Hepatic stellate cell (primary cell): ENCODE results near the gene ZNF45.
"Not testable (repeated sequence)": the region's sequence is repeated elsewhere in the genome, so short reads cannot be mapped to it uniquely, and the experiment has no call there.

Source experiments
- DNase-seq: peaks from one replicate; pipeline ENCODE4 v3.0.0; 2011; ENCODE audit warnings: low spot score

ZNF45 gene

DNA sequence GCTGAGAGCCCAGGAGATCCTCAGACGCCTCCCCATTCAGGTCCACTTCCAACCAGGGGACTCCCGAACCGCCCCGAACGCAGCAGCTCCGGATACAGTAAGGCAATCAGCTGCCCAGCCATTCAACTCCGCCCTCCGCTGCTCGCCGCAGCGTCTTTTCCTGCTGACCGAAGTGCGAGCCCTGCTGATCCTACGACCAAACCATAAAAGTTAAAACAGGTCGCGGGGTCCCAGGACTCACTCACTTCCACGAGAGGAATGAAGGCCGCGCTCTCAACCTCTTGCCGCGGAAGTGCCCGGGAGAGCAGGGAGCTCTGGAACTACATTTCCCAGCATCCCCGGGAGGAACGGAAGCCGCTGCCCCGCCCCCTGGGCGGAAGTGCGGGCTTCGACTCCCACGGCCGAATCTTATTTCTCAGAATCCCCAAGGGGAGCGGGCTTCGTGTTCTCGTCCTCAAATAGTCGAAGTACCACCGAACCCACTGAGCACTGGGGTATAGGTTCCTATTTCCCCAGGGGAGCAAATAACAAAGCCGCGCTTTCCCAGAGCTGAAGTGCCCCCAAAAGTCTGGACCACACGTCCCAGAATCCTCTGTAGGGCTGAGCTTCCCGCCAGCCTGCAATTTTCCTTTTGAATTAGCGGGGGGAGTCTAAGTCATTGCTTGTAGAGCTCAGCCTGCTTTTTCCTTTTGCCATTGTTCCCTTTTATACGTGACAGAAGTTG lies at the start of gene ZNF45:
Gene ZNF45, minus strand, starts transcription at position 298 of the 724 bp plus-strand sequence. CDS start 13,097 bp downstream, outside the sequence.
- peak; percentile 88 for DNase-seq

DNA sequence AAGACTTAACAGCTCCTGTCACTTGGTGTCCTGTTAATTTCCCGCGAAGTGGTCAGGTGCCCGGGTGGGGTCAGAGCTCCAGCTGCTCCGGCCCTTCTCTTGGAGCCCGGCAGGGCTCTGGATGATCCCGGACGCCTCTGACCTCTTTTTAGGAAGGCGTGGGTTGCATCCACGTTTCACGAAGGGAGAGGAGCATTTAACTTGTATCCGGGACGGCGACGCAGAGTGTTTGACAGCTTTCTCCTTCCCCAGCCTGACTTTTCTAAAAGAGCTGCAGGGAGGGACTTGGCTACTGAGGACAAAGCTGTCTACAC lies 49.6 kb upstream of the ZNF45 start:
- no peak for DNase-seq

DNA sequence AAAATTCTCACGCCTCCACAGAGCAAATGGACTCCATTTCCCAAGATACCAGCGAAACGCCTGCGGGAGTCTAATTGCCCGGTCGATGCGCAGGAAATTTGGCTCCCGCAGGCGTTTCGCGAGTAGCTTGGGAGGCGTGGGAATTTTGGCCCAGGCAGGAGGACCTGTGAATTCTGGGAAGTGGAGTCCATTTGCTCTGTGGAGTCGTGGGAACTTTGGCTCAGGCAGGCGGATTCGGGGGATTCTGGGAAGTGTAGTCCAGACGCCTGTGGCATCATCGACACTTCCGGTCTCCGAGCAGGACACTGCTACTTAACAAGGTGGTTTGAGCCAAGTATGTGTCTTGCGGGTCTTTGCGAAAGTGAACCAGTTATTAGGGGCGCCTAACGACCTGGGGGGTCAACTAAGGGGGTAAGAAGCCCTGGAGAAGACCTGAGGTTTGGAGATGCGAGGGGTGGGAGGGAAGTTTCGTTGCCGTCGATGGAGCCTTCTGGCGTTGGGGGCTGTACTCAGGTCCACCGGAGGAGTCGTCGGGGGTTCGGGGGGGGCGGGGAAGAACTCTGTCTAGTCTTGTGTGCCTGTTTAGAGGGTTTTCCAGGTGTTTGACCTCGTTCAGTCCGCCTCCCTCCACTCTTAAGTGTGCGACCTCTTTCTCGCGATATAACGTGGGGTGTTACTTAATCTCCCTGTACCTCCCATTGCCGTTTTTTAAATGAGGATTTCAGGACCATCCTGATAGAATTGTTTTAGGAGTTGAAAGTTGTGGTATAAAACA lies 49.0 kb upstream of the ZNF45 start, which contains the start of gene ZNF155:
Gene ZNF155, plus strand, starts transcription at position 277 of the 775 bp plus-strand sequence. CDS start 4,356 bp downstream, outside the sequence.
- peak; percentile 85 for DNase-seq

DNA sequence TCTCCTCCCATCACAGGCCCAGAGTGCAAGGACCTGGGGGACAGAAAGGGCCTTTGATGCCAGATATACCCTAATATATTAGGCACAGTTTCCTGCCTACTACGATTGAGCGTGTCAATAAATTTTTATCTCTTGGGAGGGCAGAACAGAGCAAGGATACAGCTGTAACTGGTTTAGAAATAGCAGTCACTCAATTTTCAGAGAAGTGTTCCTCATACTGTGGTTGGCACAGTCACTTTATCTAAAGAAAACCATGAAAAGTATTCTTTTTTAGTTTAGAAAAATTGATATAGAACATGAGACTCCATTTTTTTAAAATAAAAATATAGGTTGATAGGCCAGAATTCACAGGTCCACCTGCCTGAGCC lies 48.4 kb upstream of the ZNF45 start:
- DNase-seq, result no peak

DNA sequence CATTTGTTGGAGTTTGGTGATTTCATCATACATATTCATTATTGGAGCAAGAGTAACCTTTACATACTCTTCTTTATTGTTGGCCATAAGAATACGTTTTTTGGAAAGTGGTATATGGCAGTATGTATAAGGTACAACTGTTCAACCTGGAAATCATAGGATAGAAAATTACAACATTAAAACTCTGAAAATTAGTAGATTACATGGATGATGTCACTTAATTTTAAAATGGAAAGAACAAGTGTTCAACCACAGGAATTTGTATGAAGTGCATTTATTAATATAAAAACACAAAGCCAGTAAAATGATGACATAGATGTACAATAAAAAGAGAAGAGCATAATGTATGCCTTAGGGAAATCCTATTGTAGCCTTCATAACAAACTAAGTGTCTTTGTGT lies 41.6 kb upstream of the ZNF45 start:
- no peak for DNase-seq

DNA sequence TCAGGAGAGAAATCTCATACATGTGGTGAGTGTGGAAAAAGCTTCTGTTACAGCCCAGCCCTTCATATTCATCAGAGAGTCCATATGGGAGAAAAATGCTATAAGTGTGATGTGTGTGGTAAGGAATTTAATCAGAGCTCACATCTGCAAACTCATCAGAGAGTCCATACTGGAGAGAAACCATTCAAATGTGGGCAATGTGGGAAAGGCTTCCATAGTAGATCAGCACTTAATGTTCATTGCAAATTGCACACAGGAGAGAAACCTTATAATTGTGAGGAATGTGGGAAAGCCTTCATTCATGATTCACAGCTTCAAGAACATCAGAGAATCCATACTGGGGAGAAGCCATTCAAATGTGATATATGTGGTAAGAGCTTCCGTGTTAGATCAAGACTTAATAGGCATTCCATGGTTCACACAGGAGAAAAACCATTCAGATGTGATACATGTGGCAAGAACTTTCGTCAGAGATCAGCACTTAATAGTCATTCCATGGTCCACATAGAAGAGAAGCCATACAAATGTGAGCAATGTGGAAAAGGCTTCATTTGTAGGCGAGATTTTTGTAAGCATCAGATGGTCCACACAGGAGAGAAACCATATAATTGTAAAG lies 31.1 kb upstream of the ZNF45 start:
- no peak for DNase-seq

DNA sequence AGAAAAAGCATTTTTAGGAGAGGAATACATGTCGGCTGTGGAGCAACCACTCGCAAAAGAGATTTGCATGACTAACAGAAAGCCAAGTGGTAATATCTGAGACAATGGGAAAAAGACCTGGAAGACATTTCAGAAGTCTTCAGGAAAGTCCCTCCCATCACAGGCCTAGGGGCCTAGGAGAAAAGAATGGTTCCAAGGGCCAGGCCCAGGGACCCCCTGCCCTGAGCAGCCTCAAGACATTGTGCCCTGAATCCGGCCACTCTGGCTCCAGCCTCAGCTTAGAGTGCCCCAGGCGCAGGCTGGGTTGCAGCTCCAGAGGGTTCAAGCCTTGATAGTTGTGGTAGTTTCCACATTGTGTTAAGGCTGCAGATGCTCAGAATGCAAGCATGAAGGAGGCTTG lies 25.3 kb upstream of the ZNF45 start:
- no peak for DNase-seq

DNA sequence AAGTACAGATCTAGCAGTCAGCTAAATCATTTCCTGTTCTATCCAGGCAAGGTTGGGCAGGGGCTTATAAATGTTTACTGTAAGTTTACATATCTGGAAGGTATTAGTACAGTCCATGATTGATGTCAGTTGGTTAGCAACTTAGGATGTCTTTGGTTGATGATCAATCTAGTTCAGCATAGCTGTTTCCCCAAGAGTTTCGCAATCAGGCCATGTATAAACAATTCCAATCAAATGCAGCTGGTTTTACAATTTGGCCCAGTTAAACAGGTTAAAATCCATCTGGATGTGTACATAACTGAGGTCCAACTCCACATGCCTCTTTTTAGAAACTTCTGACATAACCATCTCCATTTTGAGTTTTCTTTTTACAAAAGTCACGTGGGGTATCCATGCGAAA lies 22.8 kb upstream of the ZNF45 start:
- DNase-seq, result no peak

DNA sequence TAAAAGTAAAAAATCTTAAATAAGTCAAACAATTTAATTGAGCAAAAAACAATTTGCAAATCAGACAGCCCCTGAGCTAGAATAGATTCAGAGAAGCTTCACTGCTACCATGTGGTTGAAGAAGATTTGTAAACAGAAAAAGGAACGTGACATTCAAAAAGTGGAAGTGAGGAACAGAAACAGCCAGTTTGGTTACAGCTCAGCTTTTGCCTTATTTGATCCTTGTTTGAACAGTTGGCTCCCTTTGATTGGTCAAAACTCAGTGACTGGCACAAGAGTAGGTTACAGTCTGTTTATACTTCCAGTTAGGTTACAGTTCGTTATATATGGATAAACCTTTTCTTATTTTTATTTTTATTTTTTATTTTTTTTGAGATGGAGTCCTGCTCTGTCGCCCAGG lies 21.7 kb upstream of the ZNF45 start:
- no peak for DNase-seq

DNA sequence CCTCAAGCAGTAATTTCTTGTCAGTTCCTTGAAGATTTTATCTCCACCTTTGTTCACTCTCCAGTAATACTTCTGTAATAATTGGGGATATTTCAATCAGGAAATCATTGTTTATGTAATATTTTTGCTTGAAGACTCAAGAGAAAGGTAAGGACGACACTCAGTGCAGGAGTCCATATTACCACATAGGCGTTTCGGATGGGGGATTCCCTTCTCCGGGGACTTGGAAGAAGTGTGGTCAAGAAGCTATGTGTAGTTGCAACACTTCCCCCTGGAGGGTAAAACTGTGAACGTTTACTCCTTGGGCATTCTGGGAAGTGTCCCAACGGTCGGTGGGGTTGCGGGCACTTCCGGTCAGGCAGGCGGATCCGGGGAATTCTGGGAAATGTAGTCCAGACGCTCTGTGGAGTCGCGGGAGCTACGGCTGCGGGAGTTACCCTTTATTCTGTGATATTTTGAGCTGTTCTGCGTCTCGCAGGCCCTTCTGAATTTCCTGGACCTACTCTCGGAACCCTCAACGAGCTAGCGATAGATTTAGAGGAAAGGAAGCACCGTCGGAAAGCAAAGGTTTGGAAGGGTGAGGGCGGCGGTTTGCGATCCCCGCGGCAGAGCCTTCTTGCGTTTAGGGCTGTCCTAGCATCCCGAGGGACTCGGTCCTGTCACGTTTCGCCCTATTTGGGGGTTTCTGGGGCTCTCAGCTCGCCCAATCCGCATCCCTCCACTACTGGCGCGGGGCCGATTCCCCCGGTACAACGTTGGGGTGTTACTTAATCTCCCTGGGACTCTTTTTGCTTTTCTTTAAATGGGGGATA lies 16.0 kb upstream of the ZNF45 start, which contains the start of gene ZNF221:
Gene ZNF221, plus strand, starts transcription at position 395 of the 812 bp plus-strand sequence. CDS start 11,499 bp downstream, outside the sequence.
- DNase-seq, result peak; percentile 91

DNA sequence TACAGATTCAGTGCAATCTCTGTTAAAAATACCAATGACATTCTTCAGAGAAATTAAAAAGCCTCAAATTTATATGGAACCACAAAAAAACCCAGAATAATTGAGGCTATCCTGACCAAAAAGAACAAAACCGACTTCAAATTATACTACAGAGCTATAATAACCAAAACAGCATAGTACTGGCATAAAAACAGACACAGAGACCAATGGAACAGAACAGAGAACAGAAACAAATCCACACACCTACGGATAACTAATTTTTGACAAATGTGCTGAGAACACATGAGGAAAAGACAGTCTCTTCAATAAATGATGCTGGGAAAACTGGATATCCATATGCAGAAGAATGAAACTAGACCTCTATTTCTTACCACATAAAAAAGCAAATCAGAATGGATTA lies 14.7 kb upstream of the ZNF45 start:
- not testable (repeated sequence) for DNase-seq

DNA sequence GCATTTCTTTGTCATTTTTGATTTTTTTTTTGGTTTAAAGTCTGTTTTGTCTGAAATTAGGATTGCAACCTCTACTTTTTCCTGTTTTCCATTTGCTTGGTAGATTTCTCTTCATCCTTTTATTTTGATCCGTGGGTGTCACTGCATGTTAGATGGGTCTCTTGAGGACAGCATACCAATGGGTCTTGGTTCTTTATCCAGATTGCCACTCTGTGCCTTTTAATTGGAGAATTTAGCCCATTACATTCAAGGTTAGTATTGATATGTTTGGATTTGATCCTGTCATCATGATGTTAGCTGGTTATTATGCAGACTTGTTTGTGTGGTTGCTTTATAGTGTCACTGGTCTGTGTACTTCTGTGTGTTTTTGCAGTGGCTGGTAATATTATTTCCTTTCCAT lies 12.3 kb upstream of the ZNF45 start:
- not testable (repeated sequence) for DNase-seq

DNA sequence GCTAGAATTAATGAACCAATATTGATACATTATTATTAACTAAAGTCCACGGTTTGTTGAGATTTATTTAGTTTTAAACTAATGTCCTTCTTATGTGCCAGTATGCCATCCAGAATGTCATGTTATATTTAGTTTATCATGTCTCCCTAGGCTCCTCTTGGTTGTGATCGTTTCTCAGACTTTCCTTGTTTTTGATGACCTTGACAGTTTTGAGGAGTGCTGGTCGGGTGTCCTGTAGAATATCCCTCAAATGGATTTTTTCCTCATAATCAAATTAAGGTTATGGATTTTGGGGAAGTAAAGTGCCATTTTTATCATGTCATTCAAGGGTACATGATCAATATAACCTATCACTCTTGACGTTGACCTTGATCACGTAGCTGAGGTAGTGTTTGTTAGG lies 6.1 kb upstream of the ZNF45 start:
- DNase-seq, result no peak

DNA sequence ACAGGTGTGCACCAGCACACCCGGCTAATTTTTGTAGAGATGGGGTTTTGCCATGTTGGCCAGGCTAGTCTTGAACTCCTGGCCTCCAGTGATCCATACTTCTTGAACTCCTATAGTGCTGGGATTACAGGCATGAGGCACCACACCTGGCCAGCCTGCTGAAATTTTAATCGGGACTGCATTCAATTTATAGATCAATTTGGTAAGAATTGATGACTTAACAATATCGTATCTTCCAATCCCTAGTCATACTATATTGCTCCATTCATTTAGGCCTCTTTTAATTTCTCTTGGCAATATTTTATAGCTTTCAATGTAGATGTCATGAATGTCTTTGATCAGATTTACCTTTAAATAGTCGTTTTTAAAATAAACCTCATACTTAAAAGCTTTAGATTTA lies 5.6 kb upstream of the ZNF45 start:
- DNase-seq, result no peak

DNA sequence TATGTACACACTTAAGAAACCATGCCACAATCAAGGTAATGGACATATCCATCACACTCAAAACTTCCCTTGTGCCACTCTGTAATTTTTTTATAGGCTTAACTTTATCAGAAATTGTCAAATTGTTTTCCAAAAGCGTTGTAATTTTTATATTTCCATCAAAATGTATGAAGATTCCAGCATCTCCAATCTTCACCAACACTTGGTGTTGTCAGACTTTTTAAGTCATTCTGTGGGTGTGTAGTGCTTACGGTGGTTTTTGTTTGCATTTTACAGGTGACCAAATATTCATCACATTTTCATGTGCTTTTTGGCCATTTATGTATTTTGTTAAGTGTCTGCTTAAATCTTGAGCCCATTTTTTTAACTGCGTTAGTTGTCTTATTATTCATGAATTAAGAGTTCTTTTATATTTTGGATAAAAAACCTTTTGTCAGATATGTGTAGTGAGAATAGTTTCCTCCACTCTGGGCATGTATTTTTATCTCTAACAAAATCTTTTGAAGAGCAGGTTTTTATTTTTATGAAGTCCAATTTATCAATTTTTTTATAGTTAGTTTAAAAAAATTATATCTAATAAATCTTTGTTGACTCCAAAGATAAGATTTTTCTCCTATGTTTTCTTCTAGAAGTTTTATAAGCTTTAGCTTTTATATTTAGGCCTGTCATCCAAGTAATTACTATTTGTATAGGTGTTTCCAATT lies 4.6 kb upstream of the ZNF45 start:
- no peak for DNase-seq

DNA sequence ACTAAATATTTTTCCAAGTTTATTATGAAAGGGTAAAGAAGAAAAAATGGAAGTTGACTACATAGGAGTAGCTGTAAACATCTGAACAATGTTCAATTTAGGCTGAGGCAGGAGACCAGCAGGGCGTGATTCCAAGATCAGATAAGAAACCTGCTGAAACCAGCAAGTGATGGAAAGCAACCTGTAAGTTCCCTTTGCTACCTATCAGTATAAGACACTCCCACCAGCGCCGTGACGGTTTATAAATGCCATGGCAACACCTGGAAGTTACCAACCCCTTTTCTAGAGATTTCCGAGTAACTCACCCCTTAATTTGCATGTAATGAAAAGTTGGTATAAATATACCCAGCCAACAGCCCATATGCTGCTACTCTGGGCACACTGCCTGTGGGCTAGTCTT lies 1.1 kb upstream of the ZNF45 start:
- DNase-seq, result no peak

DNA sequence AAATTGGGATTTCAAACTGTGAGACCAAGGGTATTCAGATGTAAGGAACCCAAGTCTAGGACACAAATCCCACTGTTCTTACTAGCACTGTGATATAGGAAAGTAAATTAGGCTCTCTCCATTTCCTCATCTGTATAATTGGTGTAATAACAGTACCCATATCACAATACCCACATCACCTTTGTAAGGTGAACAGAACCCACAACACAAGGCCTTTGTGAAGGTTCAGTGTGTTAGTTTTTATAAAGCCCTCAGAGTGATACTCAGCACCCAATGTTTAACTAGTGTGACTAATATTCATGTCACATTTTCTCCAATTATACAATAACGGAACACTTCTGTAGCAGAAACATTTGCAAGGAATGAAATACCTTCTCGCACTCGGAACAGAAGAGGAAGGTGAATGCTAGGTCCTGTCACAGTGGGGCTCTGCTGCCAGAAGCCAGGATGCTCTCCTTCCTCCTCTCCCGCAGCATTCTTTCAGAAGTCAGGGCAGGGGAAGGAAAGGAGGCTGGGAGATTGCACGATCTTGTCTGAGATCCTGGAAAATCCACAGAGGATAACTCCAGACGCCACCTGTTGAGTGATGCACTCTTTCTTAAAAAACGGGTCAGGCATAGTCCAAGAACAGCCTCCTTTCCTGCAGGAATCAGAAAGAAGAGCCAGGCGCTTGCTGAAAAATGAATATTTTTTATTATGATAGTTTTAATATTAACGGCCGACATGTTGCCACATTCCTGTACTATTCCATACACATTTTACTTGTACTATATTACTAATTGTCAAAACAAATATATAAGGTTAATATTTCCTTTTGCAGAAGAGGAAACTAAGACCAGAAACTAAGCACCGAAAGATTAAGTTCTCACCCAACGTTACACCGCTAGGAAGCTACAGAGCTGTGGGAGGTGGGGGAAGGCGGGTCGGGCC lies 762 bp downstream of the ZNF45 start:
- peak; percentile 14 for DNase-seq

DNA sequence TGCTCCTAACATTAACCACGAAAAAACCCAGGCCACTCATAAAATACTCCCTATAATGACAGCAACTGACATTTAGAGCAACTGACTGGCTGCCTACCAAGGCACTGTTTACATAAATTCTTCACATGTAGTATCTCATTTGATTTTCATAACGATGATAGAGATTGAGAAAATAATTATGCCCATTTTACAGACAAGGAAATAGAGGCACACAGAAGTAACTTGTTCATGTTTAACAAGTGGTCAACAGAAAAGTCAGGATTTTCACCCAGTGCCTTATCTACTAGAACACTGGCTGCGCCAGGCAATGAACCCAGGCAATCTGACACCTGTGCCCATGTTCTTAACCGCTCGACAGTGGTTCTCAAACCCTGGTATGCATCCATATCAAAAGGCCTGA lies 6.3 kb downstream of the ZNF45 start:
- no peak for DNase-seq

DNA sequence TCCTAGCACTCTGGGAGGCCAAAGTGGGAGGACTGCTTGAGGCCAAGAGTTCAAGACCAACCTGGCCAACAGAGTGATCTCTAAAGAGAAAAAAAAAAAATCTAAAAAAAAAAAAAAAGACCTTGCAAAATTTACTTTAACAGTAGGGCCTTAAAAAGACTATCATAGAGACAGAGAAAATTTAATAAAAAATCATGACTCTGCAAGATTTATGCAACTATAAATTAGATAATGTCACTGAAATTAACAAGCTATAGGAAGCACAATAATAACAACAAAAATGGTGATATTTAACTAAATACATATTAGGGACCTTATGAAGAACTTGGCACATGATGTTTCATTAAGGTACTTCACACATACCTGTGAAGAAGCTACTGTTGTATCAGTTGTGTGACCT lies 11.2 kb downstream of the ZNF45 start:
- no peak for DNase-seq

DNA sequence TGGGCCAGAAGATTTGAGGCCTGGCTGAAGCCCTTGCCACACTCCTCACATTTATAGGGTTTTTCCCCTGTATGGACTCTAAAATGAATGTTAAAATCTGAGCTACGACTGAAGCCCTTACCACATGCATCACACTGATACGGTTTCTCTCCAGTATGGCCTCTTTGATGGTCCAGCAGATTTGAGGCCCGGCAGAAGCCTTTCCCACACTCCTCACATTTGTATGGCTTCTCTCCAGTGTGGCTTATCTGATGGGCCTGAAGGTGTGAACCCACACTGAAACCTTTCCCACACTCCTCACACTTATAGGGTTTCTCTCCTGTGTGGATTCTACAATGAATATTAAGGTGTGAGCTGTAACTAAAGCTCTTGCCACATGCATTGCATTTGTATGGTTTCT lies 21.0 kb downstream of the ZNF45 start:
- no peak for DNase-seq

DNA sequence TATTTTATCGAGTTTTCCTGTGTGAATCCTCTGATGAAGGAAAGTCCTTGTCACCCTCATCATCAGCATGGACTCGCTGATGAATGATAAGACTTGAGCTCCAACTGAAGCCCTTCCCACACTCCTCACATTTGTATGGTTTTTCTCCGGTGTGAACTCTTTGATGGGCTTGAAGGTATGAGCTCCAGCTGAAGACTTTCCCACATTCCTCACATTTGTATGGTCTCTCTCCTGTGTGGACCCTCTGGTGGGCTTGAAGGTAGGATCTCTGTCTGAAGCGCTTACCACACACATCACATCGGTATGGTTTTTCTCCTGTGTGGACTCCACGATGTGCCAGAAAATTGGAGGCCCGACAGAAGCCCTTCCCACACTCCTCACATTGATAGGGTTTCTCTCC lies 21.7 kb downstream of the ZNF45 start:
- DNase-seq, result no peak
